Measurements from ENCODE around the gene CEP57. TPM values are rescaled to one million over a fixed set of nuclear protein-coding genes. Genes with fewer than 3 reads are reported as not detected.

CEP57 gene
- total RNA-seq, 1 donor from 2014 or later = 82.0 TPM

DNA sequence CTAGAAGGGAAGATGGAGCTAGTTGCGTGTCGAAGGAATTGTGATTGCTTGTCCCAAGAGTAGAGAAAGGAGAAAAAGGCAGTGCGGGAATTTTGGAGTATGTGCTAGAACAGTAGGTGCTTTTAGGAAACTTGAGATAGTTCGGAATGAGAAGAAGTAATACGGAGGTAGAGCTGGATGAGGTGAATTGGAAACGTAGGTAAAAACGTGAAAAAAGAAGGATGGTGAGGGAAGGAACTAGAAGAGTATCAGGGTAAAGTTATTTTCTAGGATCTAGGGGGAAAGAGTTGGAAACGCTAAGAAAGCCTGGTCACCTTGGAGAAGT is 1.4 kb downstream of the CEP57 start:
- no peak for TF ChIP-seq CTCF (conservative IDR thresholded peaks at IDR 0.05)
- DNase-seq (ENCODE audit: low read depth, low spot score) = no peak
- H3K27ac Mint-ChIP-seq (ENCODE audit: unreplicated experiment) = peak overlapping the region; percentile 1
- peak overlapping the region; percentile 99 for H3K4me3 Mint-ChIP-seq
- peaks cover 48% of the 10 kb centered on the region for H3K4me1 Mint-ChIP-seq
- H3K9me3 Mint-ChIP-seq = no peaks in the 10 kb centered on the region
- H3K36me3 Mint-ChIP-seq (ENCODE audit: low read depth) = no peaks in the 10 kb centered on the region
- no peaks in the 10 kb centered on the region for H3K27me3 Mint-ChIP-seq (ENCODE audit: low read depth)

DNA sequence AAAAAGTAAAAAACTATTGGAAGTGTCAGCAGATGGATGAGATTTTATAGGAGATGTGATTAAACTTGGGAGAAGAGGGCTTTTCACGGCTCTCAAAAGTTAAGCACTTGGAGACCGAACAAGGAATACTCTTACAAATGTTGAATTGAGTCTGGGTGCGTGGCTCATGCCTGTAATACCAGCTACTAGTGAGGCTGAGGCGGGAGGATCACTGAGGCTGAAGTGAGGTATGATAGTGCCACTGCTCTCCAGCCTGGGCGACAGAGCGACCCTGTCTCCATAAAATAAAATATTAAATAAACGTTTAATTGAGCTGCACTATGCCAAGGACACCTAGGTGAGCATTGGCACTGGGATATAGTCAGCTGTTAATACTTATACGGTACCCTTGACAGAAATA is 1.9 kb downstream of the CEP57 start:
- H3K4me1 Mint-ChIP-seq = peaks cover 48% of the 10 kb centered on the region
- no peak for DNase-seq (ENCODE audit: low read depth, low spot score)
- H3K4me3 Mint-ChIP-seq = peak overlapping the region; percentile 99
- no peaks in the 10 kb centered on the region for H3K9me3 Mint-ChIP-seq
- H3K27ac Mint-ChIP-seq (ENCODE audit: unreplicated experiment) = no peak overlapping the region
- no peaks in the 10 kb centered on the region for H3K27me3 Mint-ChIP-seq (ENCODE audit: low read depth)
- no peaks in the 10 kb centered on the region for H3K36me3 Mint-ChIP-seq (ENCODE audit: low read depth)
- no peak for TF ChIP-seq CTCF (conservative IDR thresholded peaks at IDR 0.05)

DNA sequence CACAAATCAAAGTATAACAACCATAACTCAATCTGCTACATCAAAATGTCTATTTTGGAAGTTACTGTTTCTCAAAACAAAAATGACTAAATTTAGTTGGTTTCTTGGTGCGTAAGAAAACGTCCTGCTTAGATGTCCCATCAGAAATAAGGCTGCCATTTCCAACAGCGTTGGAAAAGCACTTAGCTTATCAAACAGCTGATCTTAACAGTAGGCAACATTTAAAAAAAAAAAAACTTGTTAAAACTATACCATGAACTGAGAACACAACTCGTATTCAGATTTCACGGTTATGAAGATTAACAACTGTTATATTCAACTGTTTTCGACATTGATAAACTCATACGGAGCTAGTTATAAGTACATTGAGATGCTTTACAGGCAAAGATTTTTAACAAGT is 2.4 kb downstream of the CEP57 start:
- Mint-ChIP-seq H3K36me3 (ENCODE audit: low read depth) (no peaks in the 10 kb centered on the region), H3K27ac (ENCODE audit: unreplicated experiment) (no peak overlapping the region), H3K4me1 (peaks cover 48% of the 10 kb centered on the region)

GRCh38 chr11:95793116-95793515 is 2.8 kb downstream of the CEP57 start:
- Mint-ChIP-seq H3K9me3 (no peaks in the 10 kb centered on the region), H3K36me3 (ENCODE audit: low read depth) (no peaks in the 10 kb centered on the region), H3K27me3 (ENCODE audit: low read depth) (no peaks in the 10 kb centered on the region), H3K4me3 (peak overlapping the region; percentile 58), H3K4me1 (peaks cover 44% of the 10 kb centered on the region), H3K27ac (ENCODE audit: unreplicated experiment) (no peak overlapping the region)
- TF ChIP-seq CTCF (conservative IDR thresholded peaks at IDR 0.05) = no peak
- no peak for DNase-seq (ENCODE audit: low read depth, low spot score)

More for the DNA sequence above, 2.4 kb downstream of the CEP57 start:
- H3K27me3 Mint-ChIP-seq (ENCODE audit: low read depth) = no peaks in the 10 kb centered on the region
- TF ChIP-seq CTCF (conservative IDR thresholded peaks at IDR 0.05) = no peak
- no peak for DNase-seq (ENCODE audit: low read depth, low spot score)
- peak overlapping the region; percentile 56 for H3K4me3 Mint-ChIP-seq
- H3K9me3 Mint-ChIP-seq = no peaks in the 10 kb centered on the region

- no peaks in the 10 kb centered on the region for H3K9me3 Mint-ChIP-seq
- TF ChIP-seq CTCF (conservative IDR thresholded peaks at IDR 0.05) = no peak
- no peak for DNase-seq (ENCODE audit: low read depth, low spot score)
- peaks cover 37% of the 10 kb centered on the region for H3K4me1 Mint-ChIP-seq
- H3K4me3 Mint-ChIP-seq = peak overlapping the region; percentile 39
- no peaks in the 10 kb centered on the region for H3K27me3 Mint-ChIP-seq (ENCODE audit: low read depth)
- H3K27ac Mint-ChIP-seq (ENCODE audit: unreplicated experiment) = no peak overlapping the region
- no peaks in the 10 kb centered on the region for H3K36me3 Mint-ChIP-seq (ENCODE audit: low read depth)
Measured at GRCh38 chr11:95794086-95794485, 3.8 kb downstream of the CEP57 start.

All from neural crest cell (in vitro differentiated cells).